ENCODE results near the gene SYNE3.
"Not testable (repeated sequence)": the region's sequence is repeated elsewhere in the genome, so short reads cannot be mapped to it uniquely, and the experiment has no call there.

Gene SYNE3

DNA sequence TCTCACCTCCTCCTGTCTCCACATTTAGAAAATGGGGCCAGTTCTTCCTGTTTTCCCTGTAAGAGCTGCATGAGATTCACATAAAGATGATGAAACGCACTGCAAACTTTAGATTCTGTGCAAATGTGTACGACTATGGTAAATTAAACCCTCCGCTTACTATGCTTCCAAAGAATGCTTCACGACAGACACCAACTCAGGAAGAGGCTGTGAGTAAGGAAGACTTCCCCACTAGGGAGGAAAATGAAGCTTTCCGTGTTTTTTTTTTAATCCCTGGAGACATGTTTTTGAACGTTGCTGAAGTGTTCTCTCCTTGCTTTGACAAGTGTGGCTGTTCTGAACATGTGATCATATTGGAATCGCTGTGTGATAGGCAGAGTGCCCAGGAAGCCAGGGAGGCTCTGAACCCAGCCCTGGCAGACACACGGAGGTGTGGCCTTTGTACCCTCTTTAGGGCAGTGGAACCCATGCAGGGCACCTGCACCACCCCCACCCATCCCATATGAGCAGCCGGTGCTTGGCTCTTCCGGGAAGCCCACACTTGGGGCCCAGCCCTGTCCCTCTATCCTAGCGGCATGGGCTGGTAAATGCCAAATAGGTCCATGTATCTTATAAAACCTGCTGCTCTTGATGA lies 7.5 kb upstream of the SYNE3 start:
- no peak for DNase-seq (ENCODE audit: low spot score)

DNA sequence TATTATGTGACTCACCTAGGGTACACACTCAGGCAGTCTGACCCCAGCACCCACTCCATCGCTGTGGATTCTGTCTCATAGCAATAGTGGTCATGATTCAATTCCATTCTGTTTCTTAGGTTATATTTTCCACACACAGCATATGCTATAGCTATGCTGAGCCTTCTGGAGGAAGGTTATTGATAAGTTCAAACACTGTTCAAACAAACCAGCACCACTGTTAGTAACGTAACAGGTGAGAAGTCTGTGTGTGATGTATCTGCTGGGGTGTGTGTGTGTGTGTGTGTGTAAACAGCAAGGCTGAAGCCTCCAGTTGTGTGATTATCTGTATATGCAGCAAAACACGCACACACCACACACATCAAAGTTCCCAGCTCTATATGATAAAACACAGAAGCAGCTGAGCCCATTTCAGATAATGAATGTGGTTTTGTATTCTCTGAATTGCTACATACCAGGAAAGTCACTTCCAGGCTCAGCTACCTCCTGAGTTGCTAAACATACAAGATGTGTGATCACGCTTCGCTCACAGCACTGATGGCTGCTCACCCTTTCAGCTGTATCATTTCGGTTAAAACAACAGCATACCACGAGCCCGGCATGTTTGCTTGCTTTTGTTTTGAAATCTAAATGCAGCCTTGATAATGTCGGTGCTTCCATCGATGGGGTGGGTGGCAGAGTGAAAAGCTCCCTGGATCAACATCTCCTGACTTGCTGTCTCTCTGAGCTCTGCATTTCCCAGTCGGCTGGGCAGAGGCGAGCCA lies 6.8 kb upstream of the SYNE3 start:
- no peak for DNase-seq (ENCODE audit: low spot score)

DNA sequence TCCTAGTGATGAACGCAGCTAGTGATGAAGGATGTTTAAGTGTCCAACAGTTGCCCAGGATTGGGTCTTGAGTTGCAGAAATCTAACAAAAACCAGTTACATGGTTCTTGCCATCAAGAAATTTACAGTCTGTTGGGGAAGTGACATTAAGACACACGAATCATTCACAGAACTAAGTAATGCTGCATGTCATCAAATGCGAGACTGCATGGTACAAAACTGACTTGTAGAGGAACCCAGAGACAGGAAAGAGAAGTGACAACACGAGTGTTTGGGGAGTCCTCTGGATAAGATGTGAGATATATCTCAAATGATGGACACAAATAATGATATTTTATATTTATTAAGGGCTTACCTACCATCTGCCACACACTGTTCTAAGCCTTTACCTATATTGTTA lies 6.1 kb upstream of the SYNE3 start:
- no peak for DNase-seq (ENCODE audit: low spot score)

DNA sequence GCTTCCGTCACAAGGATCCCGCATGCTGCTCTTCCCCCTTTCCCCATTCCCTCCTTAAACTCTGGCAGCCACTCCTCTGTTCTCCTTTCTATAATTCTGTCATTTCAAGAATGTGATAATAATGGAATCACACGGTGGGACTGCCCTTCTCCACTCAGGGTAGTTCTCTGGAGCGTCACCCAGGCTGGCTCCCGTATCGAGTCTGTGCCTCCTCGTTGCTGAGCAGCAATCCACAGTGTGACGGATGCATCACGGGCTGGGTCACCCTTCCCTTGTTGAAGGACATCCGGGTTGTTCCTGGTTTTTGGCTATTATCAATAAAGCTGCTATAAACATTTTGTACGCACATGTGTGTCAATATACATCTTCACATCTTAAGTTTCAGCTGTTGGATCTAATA lies 5.7 kb upstream of the SYNE3 start:
- no peak for DNase-seq (ENCODE audit: low spot score)

DNA sequence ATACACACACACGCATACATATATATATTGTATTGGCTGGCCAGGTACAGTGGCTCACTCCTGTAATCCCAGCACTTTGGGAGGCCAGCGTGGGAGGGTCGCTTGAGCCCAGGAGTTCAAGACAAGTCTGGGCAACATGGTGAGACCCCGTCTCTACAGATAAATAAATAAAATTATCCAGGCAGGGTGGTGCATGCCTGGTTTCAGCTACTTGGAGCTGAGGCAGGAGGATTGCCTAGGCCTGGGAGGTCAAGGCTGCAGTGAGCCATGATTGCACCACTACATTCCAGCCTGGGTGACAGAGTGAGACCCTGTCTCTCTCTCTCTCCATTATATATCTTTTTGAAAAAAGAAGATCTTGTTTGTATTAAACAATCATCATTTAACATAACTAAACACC lies 4.6 kb upstream of the SYNE3 start:
- DNase-seq (ENCODE audit: low spot score), result no peak

DNA sequence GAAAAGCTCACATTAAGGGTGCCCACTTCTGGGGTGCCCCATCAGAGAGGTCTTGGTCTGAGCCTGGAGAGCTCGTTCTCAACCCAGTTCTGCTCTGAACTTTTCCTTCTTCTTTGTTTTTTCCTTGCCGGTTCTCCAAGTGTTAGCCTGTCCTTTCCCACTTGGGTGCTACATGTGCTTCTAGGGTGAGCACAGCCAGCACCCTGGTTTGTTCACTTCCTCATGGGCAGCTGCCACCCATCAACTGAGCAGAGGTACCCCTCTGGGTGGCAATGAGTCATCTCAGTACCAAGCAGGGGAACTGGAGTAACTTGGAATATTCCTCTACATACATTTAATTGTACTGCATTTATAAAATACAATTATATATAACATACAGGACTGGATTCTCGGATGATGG lies 3.9 kb upstream of the SYNE3 start:
- DNase-seq (ENCODE audit: low spot score), result no peak

DNA sequence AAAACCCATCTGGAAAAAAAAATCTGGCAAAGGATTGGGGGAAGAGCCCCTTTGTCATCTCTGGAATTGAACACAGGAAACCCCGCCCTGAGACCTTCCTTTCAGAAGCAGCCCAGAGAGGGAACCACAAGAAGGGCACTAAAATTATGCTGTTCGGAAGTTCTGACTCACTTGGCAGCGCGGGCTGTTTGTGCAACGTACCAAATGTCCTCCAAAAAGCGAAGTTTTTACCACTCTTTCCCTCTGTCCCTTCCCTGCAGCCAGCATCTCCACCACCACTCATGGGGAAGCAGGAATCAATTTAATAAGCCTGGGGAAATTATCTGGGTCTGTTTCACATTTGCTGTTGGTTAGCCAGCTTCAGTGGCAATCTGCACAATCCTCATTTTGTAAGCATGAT lies 3.2 kb upstream of the SYNE3 start:
- no peak for DNase-seq (ENCODE audit: low spot score)

DNA sequence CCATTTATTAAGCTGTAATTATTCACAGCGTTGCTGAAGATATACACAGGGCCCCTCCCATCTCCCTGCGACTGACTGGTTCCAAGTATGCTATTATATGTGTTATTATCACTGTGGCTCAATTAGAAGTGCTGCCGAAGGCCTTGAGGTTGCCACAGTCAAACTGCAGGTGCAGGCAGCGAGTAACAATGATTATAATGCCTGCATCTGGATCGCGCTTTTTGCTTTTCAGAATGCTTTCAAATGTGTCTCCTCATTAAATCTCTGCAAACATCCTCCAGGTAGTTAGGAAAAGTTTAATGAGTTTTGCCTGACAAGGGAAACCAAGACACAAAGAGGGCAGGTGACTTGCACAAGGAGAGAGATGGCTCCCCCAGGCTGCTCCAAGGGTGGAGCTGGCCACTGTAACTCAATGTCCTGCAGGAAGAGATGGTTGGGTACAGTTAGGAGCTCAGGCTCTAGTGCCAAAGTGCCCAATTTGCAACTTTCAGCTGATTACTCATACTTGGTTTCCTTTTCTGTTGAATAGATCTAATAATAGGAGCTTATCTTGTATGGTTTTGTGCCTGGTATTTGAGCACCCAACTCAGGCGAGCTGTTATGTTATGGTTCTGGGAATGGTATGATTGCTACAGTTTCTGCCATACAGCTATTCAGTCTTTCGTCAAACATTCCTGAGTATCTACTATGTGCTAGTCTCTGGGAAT lies 1.7 kb upstream of the SYNE3 start:
- DNase-seq (ENCODE audit: low spot score), result no peak

DNA sequence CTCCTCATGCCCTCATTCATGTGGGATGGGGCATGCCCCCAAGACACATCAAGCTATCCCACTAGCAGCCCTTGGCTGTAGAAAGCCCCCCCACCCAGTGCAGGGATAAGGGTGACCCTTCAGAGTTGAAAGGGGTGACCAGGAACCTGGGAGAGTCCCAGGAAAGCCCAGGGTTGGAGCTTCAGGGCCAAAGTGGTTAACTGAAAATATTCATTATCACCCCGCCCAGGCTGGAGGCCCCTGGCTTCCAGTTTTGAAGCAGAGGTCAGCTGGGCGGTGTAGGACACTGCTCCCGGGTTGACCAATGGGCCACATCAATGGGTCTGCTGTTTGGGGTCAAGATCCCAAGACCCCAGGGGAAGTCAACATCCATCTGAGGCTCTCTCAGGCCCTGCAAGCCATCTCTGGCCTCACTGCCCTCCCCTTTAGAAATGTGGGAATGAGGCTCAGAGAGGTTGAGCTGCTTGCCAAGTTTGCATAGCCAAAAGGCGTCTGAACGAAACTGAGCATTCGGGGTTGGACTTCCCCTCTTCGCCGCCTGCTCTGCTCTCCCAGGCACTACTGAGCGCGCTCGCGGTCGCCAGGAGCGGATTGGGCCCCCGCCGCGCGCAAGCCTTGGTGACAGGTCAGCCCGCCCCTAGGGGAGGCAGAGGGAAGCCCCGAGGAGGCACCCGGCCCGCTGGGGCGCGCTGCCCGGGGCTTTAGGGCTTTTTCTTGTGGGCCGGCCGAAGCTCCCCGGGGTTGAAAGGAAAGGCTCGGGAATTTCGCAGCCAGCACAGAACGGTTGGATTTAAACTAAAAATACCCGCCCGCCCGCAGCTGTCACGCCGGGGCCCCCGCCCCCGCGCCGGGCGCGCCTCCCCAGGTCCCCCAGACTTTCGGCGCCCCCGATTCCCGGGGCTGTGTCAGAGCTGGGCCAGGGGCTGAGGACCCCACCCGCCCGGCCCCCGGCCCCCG lies 576 bp downstream of the SYNE3 start:
- DNase-seq (ENCODE audit: low spot score), result peak; percentile 93

DNA sequence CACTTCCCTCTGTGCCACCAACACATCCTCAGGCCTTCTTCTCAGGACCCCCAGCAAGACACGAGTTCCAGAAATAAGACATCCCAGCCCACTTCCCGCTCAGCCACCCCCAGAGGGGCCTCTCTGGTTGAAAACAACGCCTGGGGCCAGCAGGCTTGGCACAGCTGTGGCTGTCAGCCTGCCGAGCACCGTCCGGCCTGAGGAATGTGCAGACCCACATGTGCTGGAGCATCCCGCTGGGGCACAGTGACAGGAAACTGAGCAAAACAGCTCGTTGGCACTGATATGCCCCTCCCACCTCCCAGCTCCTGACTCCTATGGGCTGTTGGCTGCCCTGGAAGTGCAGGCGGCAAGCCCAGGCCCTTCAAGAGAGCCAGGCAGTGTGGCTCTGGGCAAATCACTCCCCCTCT lies 1.4 kb downstream of the SYNE3 start:
- no peak for DNase-seq (ENCODE audit: low spot score)

DNA sequence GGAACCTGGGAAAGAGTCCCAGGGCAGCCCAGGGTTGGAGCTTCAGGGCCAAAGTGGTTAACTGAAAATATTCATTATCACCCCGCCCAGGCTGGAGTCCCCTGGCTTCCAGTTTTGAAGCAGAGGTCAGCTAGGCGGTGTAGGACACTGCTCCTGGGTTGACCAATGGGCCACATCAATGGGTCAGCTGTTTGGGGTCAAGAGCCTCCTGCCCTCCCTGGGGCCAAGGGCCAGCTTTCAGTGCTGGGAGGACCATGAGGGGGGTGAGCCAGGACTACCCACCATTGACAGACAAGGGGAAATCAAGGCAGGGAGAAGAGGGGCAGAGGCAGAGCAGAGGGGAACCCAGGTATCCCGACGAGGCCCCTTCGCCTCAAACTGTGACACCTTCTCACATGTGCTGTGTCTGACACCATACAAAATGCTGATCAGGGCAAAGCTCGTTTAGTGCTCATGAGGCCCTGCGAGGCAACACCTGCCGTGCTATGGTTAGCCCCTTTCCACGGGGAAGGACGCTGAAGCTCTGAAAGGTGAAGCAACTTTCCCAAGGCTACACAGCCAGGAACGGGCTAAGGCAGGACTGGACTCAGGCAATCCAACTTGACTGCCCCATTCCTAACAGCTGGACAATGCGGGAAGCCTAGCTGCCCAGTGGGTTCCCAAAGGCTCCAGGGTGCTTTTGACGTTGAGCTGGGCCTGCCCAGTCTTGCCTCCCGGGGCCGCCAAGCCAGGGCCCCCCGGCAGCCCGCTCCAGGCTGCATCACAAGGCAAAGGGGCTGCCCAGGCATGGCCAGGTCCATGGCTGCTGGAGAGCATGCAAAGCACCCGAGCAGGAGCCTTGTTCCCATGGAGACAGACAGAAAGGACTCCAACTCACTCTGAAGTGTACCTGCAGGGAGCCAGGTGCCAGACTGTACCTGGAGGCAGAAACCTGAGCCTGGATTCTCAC lies 2.0 kb downstream of the SYNE3 start:
- DNase-seq (ENCODE audit: low spot score), result no peak

DNA sequence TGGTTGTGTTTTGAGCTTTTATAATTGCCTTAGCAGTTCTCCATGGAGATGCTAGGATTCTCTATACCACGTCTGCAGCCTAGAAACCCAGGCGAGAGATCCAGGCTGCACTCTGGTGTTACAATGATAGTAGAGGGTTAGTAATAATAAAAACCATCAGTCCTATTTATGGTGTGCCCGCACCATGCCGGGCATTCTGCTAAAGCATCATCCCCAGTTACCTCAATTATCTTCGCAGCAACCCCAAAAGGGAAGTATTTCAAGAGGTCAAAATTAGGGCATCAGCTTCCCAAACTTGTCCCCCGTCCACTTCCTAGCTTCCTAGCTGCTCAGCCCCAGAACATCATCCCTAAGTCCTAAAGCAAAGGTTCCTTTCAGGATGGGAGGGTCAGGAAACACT lies 3.2 kb downstream of the SYNE3 start:
- no peak for DNase-seq (ENCODE audit: low spot score)

DNA sequence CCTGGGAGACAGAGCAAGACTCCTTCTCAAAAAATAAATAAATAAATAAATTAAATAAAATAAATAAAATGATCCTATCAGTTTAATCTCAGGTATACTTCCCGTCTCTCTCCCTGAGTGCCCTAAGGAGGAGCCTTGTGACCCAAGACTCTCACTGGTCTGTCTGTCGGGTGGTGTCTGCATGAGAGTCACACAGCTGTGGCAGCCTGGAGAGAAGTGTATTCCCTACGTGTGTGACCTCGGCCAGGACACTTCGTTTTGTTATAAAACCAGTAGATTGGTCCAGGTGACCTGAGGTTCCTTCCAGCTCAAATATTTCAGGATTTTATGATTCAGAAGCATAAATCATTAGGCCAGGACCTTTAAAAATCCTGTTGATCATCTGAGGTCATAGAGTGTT lies 4.8 kb downstream of the SYNE3 start:
- DNase-seq (ENCODE audit: low spot score), result no peak

DNA sequence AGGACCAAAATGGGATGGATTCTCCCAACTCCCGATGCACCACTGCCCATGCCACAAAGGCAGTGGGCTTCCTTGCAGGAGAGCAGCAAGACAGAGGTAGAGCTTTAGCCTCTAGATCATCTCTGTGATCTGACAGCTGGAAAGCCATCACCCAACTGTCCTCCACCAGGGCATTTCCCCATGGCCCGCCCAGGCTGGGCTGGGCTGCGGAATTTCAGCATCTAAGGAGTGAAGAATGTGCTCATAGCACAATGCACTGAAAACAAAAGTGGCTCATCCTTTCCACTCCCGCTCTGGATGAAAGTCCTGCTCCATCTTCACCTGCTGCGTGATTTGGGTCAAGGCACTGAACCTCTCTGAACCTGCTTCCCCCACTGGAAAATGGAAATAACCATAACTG lies 5.6 kb downstream of the SYNE3 start:
- no peak for DNase-seq (ENCODE audit: low spot score)

DNA sequence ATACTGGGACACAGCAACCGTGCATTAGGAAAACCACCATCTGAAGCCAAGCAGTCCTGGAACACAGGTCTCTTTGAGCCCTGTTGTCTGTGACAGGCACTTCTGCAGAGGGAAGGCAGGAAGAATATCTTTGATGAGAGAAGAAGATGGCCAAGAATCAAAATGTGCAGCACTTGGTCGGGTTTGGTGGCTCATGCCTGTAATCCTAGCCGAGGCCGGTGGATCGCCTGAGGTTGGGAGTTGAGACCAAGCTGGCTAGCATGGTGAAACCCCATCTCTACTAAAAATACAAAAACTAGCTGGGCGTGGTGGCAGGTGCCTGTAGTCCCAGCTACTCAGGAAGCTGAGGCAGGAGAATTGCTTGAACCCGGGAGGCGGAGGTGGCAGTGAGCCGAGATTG lies 6.1 kb downstream of the SYNE3 start:
- DNase-seq (ENCODE audit: low spot score), result not testable (repeated sequence)

DNA sequence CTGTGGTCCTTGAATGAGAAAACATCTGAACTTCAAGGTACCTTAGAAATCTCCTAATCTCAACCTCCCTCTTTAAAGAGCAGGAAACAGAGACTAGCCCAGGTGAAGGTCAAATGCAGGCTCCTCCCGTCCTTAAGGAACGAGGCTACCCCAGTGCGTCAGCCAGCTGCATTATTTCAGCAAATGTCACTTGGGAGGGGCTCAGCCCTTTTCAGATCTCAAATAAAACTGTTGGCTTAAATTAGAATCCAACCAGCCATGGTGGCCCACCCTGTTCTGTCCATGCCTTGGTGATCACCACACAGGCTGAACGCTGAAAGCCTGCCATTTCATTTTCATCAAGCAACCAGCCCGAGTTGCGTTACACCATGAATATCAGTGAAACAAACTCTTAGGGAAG lies 7.0 kb downstream of the SYNE3 start:
- no peak for DNase-seq (ENCODE audit: low spot score)

DNA sequence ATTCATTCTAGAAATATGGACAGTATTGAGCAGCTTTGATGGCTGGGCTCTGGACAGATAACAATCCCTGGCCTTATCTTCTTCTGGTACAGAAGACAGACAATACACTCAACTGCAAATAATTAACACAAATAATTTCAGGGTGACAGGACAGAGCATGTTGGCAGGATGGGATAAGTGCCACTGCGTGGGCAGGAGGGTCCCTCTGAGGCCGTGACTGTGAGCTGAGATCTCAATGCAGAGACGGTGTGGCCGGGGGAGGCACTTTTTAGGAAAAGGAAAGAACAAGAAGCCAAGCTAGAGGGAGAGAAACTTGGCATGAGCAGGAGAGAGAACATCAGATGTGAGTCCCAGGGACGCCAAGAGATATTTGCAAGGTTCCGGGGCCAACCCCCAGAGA lies 8.1 kb downstream of the SYNE3 start:
- no peak for DNase-seq (ENCODE audit: low spot score)

DNA sequence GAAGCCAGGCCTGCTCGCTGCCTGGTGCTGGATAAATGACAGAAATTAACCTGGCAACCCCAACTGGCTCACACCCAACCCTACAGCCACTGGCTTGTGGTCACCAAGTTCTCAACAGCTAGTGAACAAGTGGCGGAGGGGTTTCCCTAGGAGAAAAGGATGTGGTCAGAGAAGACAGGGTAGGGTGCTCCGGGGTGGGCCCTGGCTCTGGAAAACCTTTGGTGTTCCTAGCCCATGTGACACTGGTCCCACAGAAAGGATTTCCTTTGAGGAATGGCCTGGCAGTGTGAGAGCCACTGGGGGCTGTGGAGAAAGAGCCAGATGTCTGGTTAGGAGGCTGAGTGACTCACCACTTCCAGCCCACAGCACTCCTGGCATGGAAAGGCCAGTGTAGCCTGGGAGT lies 8.7 kb downstream of the SYNE3 start:
- no peak for DNase-seq (ENCODE audit: low spot score)

DNA sequence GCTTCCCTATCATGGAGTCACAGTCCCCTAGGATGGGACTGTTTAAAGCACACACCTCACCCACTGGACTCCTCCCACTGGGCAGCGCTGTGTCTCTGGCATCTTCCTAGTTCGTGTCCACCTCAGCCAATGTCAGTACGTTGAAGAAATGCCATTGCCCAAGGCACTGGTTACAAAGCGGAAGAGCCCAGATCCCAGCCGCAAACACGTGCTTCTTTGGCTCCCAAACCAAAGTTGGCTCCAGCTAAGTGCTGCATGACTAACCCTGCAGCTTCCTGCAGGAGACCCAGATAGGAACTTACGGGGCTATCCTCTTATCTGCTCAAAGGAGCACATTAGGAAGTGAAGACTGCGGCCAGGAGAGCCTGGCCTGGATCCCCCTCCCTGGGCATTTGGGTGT lies 9.3 kb downstream of the SYNE3 start:
- DNase-seq (ENCODE audit: low spot score), result no peak

DNA sequence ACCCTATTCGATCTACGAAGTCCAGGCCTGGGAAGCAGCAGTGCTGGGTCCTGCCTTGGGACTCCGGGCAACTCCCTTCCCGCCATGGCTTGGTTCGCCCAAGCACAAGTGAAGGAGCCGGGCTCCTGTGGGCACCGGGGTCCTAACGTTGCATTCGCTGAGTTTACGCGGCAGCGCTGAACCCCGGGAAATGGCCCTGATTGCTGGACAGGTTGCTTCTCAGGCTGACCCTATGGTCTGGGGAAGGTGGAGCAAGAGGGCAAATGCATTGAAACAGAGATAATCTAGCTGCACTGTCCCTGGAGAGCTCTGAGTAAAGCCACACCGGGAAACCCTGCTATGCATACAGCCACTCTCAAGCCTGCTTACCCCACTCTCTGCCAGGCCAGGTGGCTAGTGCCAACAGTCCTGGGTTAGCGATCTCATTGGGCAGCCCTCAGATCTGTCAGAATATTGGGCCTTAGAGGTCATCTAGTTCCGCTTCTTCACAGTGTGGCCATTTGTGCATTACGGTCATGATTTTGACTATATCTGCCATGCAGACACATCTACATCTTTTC lies 11.3 kb downstream of the SYNE3 start:
- DNase-seq (ENCODE audit: low spot score), result no peak
